MM.1S (cell line): ENCODE results near the gene IMMP2L.
"Not testable (repeated sequence)": the region's sequence is repeated elsewhere in the genome, so short reads cannot be mapped to it uniquely, and the experiment has no call there.

Source experiments
- DNase-seq: peaks from one replicate; pipeline ENCODE4 v3.0.0-alpha.2; 2015
- H2AFZ ChIP-seq: fragments of 300-600 bp; sonication (generic); 2 replicates; pipeline ENCODE4 v1.6.0; 2016; ENCODE audit warnings: antibody characterized with exemption, low read length
- H3F3A ChIP-seq: fragments of 300-600 bp; sonication (generic); 2 replicates; pipeline ENCODE4 v1.6.1; 2016; ENCODE audit warnings: mild to moderate bottlenecking, antibody characterized with exemption, low read length, moderate library complexity, mixed read lengths; ENCODE audit not compliant: insufficient read depth
- H3K27ac ChIP-seq: fragments of 300-600 bp; sonication (generic); 2 replicates; pipeline ENCODE4 v1.5.1; 2016; ENCODE audit warnings: mild to moderate bottlenecking, low read length
- H3K27me3 ChIP-seq: fragments of 300-600 bp; sonication (generic); replicated peaks from 2 replicates; pipeline ENCODE4 v1.6.0; 2016; ENCODE audit warnings: low read length; ENCODE audit not compliant: insufficient read depth
- H3K36me3 ChIP-seq: fragments of 300-600 bp; sonication (generic); replicated peaks from 2 replicates; pipeline ENCODE4 v1.6.1; 2016; ENCODE audit warnings: mild to moderate bottlenecking, low read length, mixed read lengths; ENCODE audit not compliant: insufficient read depth
- H3K4me1 ChIP-seq: fragments of 300-600 bp; sonication (generic); 2 replicates; pipeline ENCODE4 v1.6.1; 2016; ENCODE audit warnings: low read length, mixed read lengths
- H3K4me2 ChIP-seq: fragments of 300-600 bp; sonication (generic); 2 replicates; pipeline ENCODE4 v1.6.0; 2016; ENCODE audit warnings: low read depth, low read length
- H3K4me3 ChIP-seq: fragments of 300-600 bp; sonication (generic); 2 replicates; pipeline ENCODE4 v1.5.1; 2016; ENCODE audit warnings: low read length, mixed read lengths
- H3K79me2 ChIP-seq: fragments of 300-600 bp; sonication (generic); 2 replicates; pipeline ENCODE4 v1.6.1; 2016; ENCODE audit warnings: mixed run types, low read length, mixed read lengths
- H3K9ac ChIP-seq: fragments of 300-600 bp; sonication (generic); 2 replicates; pipeline ENCODE4 v1.6.1; 2016; ENCODE audit warnings: low read length, mixed read lengths
- H3K9me2 ChIP-seq: fragments of 300-600 bp; sonication (generic); replicated peaks from 2 replicates; pipeline ENCODE4 v1.6.1; 2016; ENCODE audit warnings: mild to moderate bottlenecking, low read length, mixed read lengths; ENCODE audit not compliant: insufficient read depth
- H3K9me3 ChIP-seq: fragments of 300-600 bp; sonication (generic); replicated peaks from 2 replicates; pipeline ENCODE4 v1.6.1; 2016; ENCODE audit warnings: mild to moderate bottlenecking, low read length, mixed read lengths; ENCODE audit not compliant: insufficient read depth
- H4K20me1 ChIP-seq: fragments of 300-600 bp; sonication (generic); 2 replicates; pipeline ENCODE4 v1.6.1; 2016; ENCODE audit warnings: mild to moderate bottlenecking, low read length, moderate library complexity, mixed read lengths; ENCODE audit not compliant: insufficient read depth
- EZH2 ChIP-seq: fragments of 300-600 bp; sonication (generic); optimal IDR thresholded peaks from 2 replicates; pipeline ENCODE3; 2017; ENCODE audit warnings: low read depth, mild to moderate bottlenecking, antibody characterized with exemption, low read length, mixed read lengths
- EZH2phosphoT487 ChIP-seq: fragments of 300-600 bp; sonication (generic); IDR thresholded peaks from 2 replicates; pipeline ENCODE4 v1.6.1; 2018; ENCODE audit warnings: antibody characterized with exemption, low read length
- TF ChIP-seq, protein P1 (sequence below): fragments of 300-600 bp; sonication (generic); IDR thresholded peaks from 2 replicates; pipeline ENCODE4 v1.5.1; 2016; ENCODE audit warnings: antibody characterized with exemption, low read length, mixed read lengths

IMMP2L gene

DNA sequence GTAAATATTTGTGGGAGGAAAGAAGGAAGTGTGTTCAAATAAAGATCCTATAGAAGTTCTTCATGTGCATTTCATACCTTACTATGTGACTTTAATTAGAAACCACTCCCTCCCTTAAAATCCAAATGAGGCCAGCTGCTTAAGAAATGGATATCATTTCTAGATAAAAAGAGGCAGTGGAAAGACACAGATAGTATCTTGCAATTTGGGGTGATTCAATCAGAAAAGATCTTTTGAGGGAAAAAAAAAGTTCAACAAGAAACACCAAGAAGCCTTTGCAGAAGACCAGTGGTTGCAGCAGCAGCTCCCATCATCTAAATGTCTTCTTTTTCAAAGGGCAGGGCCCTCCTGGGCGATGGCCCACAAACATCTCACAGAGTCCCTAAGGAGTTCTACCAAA, 271.3 kb downstream of the IMMP2L start:
- H3K9ac ChIP-seq = no peak overlapping the region
- no peak for DNase-seq

DNA sequence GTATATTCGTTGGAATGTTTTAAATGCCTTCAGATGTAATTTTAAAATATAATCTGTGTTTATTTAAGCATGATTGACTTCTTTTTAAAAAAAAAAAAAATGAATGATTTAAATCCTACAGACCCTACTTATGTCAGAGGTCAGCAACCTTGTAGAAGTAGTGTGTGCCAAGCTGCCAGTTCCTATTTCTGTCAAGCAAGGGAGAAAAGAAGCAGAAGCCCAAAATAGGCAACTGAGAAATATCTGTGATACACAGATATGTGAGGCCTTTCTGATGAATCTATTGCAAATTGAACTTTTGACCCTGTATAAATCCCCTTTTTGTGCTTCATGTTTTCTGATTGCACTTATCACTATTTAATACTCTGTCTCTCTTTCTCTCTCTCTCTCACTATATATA, 271.9 kb downstream of the IMMP2L start:
- Histone ChIP-seq H3K27me3 (no peaks in the 10 kb centered on the region), H2AFZ (no peak overlapping the region), H3K4me3 (no peak overlapping the region), H3F3A (no peaks in the 10 kb centered on the region), H3K9ac (no peak overlapping the region), H3K4me1 (no peaks in the 10 kb centered on the region), H3K36me3 (no peaks in the 10 kb centered on the region), H3K79me2 (no peaks in the 10 kb centered on the region), H3K27ac (no peak overlapping the region), H4K20me1 (no peaks in the 10 kb centered on the region), H3K9me2 (no peaks in the 10 kb centered on the region), H3K9me3 (no peaks in the 10 kb centered on the region), H3K4me2 (no peak overlapping the region)
- no peak for DNase-seq
- TF ChIP-seq, protein P1, sequence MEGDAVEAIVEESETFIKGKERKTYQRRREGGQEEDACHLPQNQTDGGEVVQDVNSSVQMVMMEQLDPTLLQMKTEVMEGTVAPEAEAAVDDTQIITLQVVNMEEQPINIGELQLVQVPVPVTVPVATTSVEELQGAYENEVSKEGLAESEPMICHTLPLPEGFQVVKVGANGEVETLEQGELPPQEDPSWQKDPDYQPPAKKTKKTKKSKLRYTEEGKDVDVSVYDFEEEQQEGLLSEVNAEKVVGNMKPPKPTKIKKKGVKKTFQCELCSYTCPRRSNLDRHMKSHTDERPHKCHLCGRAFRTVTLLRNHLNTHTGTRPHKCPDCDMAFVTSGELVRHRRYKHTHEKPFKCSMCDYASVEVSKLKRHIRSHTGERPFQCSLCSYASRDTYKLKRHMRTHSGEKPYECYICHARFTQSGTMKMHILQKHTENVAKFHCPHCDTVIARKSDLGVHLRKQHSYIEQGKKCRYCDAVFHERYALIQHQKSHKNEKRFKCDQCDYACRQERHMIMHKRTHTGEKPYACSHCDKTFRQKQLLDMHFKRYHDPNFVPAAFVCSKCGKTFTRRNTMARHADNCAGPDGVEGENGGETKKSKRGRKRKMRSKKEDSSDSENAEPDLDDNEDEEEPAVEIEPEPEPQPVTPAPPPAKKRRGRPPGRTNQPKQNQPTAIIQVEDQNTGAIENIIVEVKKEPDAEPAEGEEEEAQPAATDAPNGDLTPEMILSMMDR = no peak
- TF ChIP-seq EZH2phosphoT487 (no peak), EZH2 (no peak)

More for the DNA sequence above, 271.3 kb downstream of the IMMP2L start:
- Histone ChIP-seq H3K4me1 (no peaks in the 10 kb centered on the region), H3K27ac (no peak overlapping the region), H3K4me3 (no peak overlapping the region), H4K20me1 (no peaks in the 10 kb centered on the region), H3K4me2 (no peak overlapping the region), H2AFZ (no peak overlapping the region), H3F3A (no peaks in the 10 kb centered on the region), H3K9me2 (no peaks in the 10 kb centered on the region), H3K27me3 (no peaks in the 10 kb centered on the region), H3K36me3 (no peaks in the 10 kb centered on the region), H3K9me3 (no peaks in the 10 kb centered on the region), H3K79me2 (no peaks in the 10 kb centered on the region)
- TF ChIP-seq, protein P1 = no peak
- no peak for TF ChIP-seq EZH2

DNA sequence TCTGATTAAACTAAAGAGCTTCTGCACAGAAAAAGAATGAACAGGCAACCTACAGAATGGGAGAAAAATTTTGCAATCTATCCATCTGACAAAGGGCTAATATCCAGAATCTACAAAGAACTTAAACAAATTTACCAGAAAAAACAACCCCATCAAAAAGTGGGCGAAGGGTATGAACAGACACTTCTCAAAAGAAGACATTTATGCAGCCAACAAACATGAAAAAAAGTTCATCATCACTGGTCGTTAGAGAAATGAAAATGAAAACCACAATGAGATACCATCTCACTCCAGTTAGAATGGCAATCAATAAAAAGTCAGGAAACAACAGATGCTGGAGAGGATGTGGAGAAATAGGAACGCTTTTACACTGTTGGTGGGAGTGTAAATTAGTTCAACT, 273.9 kb downstream of the IMMP2L start:
- H3K9me3 ChIP-seq, H3K4me2 ChIP-seq, H4K20me1 ChIP-seq, H3F3A ChIP-seq, H3K4me1 ChIP-seq, H2AFZ ChIP-seq, H3K9ac ChIP-seq, DNase-seq, H3K9me2 ChIP-seq, H3K4me3 ChIP-seq, H3K79me2 ChIP-seq, H3K27ac ChIP-seq, H3K27me3 ChIP-seq, H3K36me3 ChIP-seq: not testable (repeated sequence)

DNA sequence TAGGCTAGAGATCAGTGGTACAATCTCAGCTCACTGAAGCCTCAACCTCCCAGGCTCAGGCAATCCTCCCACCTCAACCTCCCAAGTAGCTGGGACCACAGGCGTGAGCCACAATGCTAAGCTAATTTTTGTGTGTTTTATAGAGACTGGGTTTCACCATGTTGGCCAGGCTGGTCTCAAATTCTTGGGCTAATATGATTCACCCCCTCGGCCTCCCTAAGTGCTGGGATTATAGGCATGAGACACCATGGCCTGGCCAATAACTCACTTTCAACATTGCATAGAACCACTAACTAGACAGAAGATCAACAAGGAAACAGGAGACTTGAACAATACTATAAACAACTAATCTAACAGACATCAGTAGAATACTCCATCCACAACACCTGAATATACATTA, 279.7 kb downstream of the IMMP2L start:
- no peaks in the 10 kb centered on the region for H3K4me1 ChIP-seq

More for the DNA sequence above, 279.7 kb downstream of the IMMP2L start:
- H3K4me2 ChIP-seq = no peak overlapping the region
- H3K36me3 ChIP-seq = no peaks in the 10 kb centered on the region
- TF ChIP-seq EZH2phosphoT487 = no peak
- no peak for TF ChIP-seq EZH2
- TF ChIP-seq, protein P1 = no peak
- H3K4me3 ChIP-seq = no peak overlapping the region
- H3K9me2 ChIP-seq = no peaks in the 10 kb centered on the region
- H3K9ac ChIP-seq = no peak overlapping the region
- no peaks in the 10 kb centered on the region for H3F3A ChIP-seq
- no peak overlapping the region for H2AFZ ChIP-seq
- no peak for DNase-seq
- no peaks in the 10 kb centered on the region for H3K79me2 ChIP-seq
- H4K20me1 ChIP-seq = no peaks in the 10 kb centered on the region
- no peaks in the 10 kb centered on the region for H3K27me3 ChIP-seq
- H3K27ac ChIP-seq = no peak overlapping the region
- H3K9me3 ChIP-seq = no peaks in the 10 kb centered on the region
